Effector memory CD4-positive, alpha-beta T cell (primary cell): ENCODE measurements around the gene PPL.
"Not testable (repeated sequence)": the region's sequence is repeated elsewhere in the genome, so short reads cannot be mapped to it uniquely, and the experiment has no call there.

Source experiments
- DNase-seq, 3 donors: peaks; one replicate each; pipeline ENCODE4 v3.0.0-alpha.2; 2020
- H3K27ac ChIP-seq: 2 replicates; pipeline ENCODE4 v1.7.0; 2013; ENCODE audit warnings: mild to moderate bottlenecking, low read length, moderate library complexity; ENCODE audit not compliant: insufficient read depth, poor library complexity, severe bottlenecking
- H3K27me3 ChIP-seq: replicated peaks from 2 replicates; pipeline ENCODE4 v1.7.0; 2013; ENCODE audit warnings: mild to moderate bottlenecking, low read length; ENCODE audit not compliant: insufficient read depth, control insufficient read depth, poor library complexity, severe bottlenecking
- H3K36me3 ChIP-seq: 2 replicates; pipeline ENCODE4 v1.7.0; 2013; ENCODE audit warnings: mild to moderate bottlenecking, low read length, moderate library complexity; ENCODE audit not compliant: control insufficient read depth, insufficient read depth
- H3K4me1 ChIP-seq: 2 replicates; pipeline ENCODE4 v1.7.0; 2013; ENCODE audit warnings: low read length, mild to moderate bottlenecking; ENCODE audit not compliant: control insufficient read depth, insufficient read depth, poor library complexity, severe bottlenecking
- H3K4me3 ChIP-seq: 2 replicates; pipeline ENCODE4 v1.7.0; 2013; ENCODE audit warnings: low read length, low read depth, mild to moderate bottlenecking; ENCODE audit not compliant: insufficient read depth, poor library complexity, severe bottlenecking
- H3K9me3 ChIP-seq: 2 replicates; pipeline ENCODE4 v1.7.0; 2013; ENCODE audit warnings: mild to moderate bottlenecking, low read length, moderate library complexity; ENCODE audit not compliant: control insufficient read depth

Gene PPL

GRCh38 chr16:4934591-4934990 lies 2.4 kb downstream of the PPL start:
- no peaks in the 10 kb centered on the region for H3K27me3 ChIP-seq
- no peak for DNase-seq
- H3K9me3 ChIP-seq, result no peaks in the 10 kb centered on the region
- H3K4me1 ChIP-seq, result peaks cover 7% of the 10 kb centered on the region
- H3K27ac ChIP-seq, result no peak overlapping the region
- no peaks in the 10 kb centered on the region for H3K36me3 ChIP-seq
- H3K4me3 ChIP-seq, result no peak overlapping the region

- Histone ChIP-seq H3K4me3 (no peak overlapping the region), H3K36me3 (no peaks in the 10 kb centered on the region), H3K27ac (no peak overlapping the region), H3K9me3 (no peaks in the 10 kb centered on the region), H3K4me1 (peaks cover 7% of the 10 kb centered on the region), H3K27me3 (no peaks in the 10 kb centered on the region)
- no peak for DNase-seq
Measured at GRCh38 chr16:4933871-4934395, 3.0 kb downstream of the PPL start.

- Histone ChIP-seq H3K36me3 (no peaks in the 10 kb centered on the region), H3K9me3 (no peaks in the 10 kb centered on the region), H3K4me3 (no peak overlapping the region), H3K4me1 (peaks cover 7% of the 10 kb centered on the region), H3K27ac (no peak overlapping the region), H3K27me3 (no peaks in the 10 kb centered on the region)
- no peak for DNase-seq
Measured at GRCh38 chr16:4933433-4933832, 3.5 kb downstream of the PPL start.

GRCh38 chr16:4931381-4931780 lies 5.6 kb downstream of the PPL start:
- no peaks in the 10 kb centered on the region for H3K27me3 ChIP-seq

GRCh38 chr16:4929619-4930018 lies 7.3 kb downstream of the PPL start:
- not testable (repeated sequence) for H3K4me3 ChIP-seq, H3K4me1 ChIP-seq, H3K36me3 ChIP-seq, H3K27me3 ChIP-seq, H3K27ac ChIP-seq, DNase-seq, H3K9me3 ChIP-seq

More at GRCh38 chr16:4931381-4931780, 5.6 kb downstream of the PPL start:
- no peak overlapping the region for H3K4me3 ChIP-seq
- peaks cover 2% of the 10 kb centered on the region for H3K4me1 ChIP-seq
- no peaks in the 10 kb centered on the region for H3K36me3 ChIP-seq
- H3K9me3 ChIP-seq, result peaks cover 7% of the 10 kb centered on the region
- no peak for DNase-seq
- no peak overlapping the region for H3K27ac ChIP-seq

- no peak overlapping the region for H3K27ac ChIP-seq
- no peaks in the 10 kb centered on the region for H3K36me3 ChIP-seq
- peaks cover 7% of the 10 kb centered on the region for H3K9me3 ChIP-seq
- H3K27me3 ChIP-seq, result no peaks in the 10 kb centered on the region
- DNase-seq, result no peak
- no peak overlapping the region for H3K4me3 ChIP-seq
- H3K4me1 ChIP-seq, result no peaks in the 10 kb centered on the region
Measured at GRCh38 chr16:4928227-4928626, 8.7 kb downstream of the PPL start.

- Histone ChIP-seq H3K4me3 (no peak overlapping the region), H3K27me3 (no peaks in the 10 kb centered on the region), H3K4me1 (no peaks in the 10 kb centered on the region), H3K27ac (no peak overlapping the region), H3K9me3 (peaks cover 7% of the 10 kb centered on the region), H3K36me3 (no peaks in the 10 kb centered on the region)
- DNase-seq, result no peak
Measured at GRCh38 chr16:4927661-4928060, 9.3 kb downstream of the PPL start.

- no peaks in the 10 kb centered on the region for H3K4me1 ChIP-seq
- no peaks in the 10 kb centered on the region for H3K36me3 ChIP-seq
- peaks cover 7% of the 10 kb centered on the region for H3K9me3 ChIP-seq
- no peak for DNase-seq
- H3K4me3 ChIP-seq, result no peak overlapping the region
- H3K27me3 ChIP-seq, result no peaks in the 10 kb centered on the region
- H3K27ac ChIP-seq, result no peak overlapping the region
Measured at GRCh38 chr16:4926928-4927327, 10.0 kb downstream of the PPL start.

- Histone ChIP-seq H3K27me3 (no peaks in the 10 kb centered on the region), H3K4me3 (no peak overlapping the region), H3K4me1 (no peaks in the 10 kb centered on the region), H3K27ac (no peak overlapping the region), H3K9me3 (peaks cover 7% of the 10 kb centered on the region), H3K36me3 (no peaks in the 10 kb centered on the region)
- no peak for DNase-seq
Measured at GRCh38 chr16:4925791-4926190, 11.2 kb downstream of the PPL start.

GRCh38 chr16:4925293-4925607 lies 11.7 kb downstream of the PPL start:
- Histone ChIP-seq H3K27me3 (no peaks in the 10 kb centered on the region), H3K36me3 (no peaks in the 10 kb centered on the region), H3K27ac (no peak overlapping the region), H3K4me3 (no peak overlapping the region), H3K4me1 (no peaks in the 10 kb centered on the region), H3K9me3 (peaks cover 7% of the 10 kb centered on the region)
- no peak for DNase-seq
